Stimulated activated CD4-positive, alpha-beta T cell treated with anti-CD3 and anti-CD28 coated beads, Interleukin-2, amount 100 ng/mL, for 4 hours (primary cell): Measurements from ENCODE around the gene CEND1.
"Not testable (repeated sequence)": the region's sequence is repeated elsewhere in the genome, so short reads cannot be mapped to it uniquely, and the experiment has no call there.

Experiments
- DNase-seq: peaks from one replicate; pipeline ENCODE4 v3.0.0-alpha.2; 2020; ENCODE audit warnings: low read depth

The CEND1 gene

DNA sequence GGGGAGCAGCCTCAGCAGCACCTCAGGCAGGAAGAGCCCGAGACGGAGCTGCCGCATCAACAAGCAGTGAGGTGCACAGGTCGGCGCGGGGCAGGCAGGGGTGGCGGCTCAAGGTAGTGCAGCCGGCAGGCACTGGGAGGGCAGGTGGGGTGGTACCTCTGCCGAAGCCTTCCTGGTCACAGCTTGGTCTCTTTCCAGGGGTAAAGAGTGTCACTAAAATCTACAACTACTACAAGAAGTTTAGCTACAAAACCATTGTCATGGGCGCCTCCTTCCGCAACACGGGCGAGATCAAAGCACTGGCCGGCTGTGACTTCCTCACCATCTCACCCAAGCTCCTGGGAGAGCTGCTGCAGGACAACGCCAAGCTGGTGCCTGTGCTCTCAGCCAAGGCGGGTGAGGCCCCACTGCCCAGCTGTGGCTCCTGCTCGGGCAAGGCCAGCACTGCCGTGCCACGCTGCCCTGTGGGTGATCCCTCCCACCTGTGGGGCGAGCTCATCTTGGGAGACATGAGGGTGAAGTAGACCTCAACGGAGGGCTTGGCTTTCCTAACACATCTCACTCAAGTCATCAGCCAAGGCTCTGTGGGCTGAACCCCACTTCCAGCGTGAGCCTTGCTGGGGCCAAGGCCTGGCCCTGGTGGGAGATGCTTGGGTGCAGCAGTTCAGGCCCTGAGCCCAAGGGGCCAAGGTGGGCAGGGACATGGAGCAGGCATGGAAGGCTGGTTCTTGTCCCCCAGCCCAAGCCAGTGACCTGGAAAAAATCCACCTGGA is 26.2 kb downstream of the CEND1 start:
- DNase-seq: no peak

GRCh38 chr11:763073-763463 is 26.8 kb downstream of the CEND1 start:
- DNase-seq: no peak

DNA sequence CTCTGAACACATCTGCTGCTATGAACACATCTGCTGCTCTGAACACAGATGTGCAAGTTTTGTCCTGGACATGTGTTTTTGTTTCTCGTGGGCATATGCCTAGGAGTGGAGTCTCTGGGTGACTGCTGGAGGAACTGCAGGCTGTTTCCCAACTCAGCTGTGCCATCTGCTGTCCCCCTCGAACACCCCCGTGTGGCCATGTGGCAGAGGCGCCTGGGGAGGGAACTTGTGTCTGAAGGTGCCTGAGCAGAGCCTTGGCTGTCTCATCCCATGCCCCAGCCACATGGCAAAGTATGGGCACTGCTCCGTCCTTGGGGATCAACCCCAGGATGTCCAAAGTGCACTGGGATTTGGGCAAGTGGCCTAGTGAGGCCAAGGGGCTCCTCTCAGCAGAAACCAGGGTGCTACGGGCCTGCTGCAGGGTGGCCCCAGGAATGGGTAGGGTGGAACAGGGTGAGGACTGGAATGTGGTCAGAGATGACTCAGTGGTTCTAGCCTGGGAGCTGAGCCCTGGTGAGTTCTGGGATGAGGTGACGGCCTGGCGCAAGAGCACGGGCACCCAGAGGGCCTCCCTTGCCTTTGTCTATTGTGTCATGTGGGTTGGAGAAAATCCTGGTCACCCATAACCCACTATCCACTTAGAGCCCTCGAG is 27.3 kb downstream of the CEND1 start:
- no peak for DNase-seq

GRCh38 chr11:761526-762108 is 28.3 kb downstream of the CEND1 start:
- DNase-seq: no peak

DNA sequence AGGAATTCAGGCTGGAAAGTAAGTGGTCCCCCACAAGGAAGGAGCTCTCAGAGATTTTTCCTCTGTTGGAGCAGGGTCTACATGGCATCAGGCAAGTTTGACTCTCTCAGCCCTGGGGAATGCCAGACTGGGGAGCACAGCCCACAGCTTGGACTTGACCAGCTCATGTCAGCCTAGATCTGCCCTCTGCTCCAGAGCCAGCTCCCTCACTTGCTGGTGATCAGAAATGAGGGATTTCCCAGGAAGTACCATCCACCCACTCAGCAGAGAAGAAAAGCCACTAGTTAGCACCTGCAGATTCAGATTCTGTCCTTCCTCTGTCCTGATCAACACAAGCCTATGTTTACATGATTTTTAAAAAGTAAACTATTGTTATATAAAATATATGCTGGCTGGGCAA is 29.7 kb downstream of the CEND1 start:
- no peak for DNase-seq

DNA sequence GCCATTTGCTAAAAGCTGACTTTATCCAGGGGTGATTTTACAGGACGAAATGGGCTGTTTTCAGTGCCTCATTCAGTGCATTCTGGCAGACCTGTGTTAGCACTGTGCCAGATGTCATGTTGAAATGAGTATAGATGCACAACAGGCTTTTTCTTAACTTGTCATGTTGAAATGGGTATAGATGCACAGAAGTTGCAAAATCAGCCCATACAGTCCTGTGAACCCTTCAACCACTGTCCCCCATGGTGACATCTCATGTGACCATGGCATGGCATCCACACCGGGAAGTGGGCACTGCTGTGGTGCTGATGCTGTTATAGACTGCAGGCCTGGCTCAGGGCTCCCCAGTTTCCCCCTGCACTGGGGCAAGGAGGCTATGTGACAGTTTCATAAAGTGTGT is 40.2 kb downstream of the CEND1 start:
- no peak for DNase-seq

GRCh38 chr11:748007-748359 is 41.9 kb downstream of the CEND1 start:
- DNase-seq: no peak

DNA sequence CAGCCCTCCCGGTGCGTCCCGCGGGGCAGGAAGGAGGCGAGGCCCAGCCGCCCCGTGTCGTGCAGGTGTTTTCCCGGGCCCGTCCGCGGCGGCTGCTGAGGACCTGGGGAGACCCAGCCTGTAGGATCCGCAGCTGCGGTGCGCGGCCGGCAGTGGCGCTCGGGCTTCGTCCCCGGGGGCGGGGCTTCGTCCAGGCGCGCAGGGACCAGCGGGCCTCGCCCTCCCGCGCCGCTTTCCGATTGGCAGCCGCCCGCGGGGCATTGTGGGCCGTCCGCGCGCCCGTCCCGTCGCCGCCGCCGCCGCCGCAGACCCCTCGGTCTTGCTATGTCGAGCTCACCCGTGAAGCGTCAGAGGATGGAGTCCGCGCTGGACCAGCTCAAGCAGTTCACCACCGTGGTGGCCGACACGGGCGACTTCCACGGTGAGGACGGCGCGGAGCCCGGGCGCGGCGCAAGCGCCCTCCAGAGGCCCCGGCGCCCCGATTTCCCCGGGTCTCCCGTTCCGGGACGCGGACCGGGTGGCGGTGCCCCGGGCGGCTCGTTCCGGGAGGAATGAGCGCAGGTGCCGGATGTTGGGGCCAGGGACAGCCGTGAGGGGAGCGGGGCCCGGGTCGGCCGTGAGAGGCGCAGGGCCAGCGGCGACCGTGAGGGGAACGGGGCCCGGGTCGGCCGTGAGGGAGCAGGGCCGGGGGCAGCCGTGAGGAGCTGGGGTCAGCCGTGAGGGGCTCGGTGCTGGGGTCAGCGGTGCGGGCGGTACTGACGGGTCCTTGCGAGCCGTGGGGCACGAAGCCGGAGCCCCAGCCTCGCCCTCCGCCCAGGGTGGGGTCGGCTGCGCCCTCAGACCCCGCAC is 42.5 kb downstream of the CEND1 start, which contains the start of gene TALDO1:
TSS of gene TALDO1 (plus strand) at position 307 of the 849 bp plus-strand sequence. CDS start at position 325, 18 bp downstream.
- DNase-seq: peak; percentile 61

DNA sequence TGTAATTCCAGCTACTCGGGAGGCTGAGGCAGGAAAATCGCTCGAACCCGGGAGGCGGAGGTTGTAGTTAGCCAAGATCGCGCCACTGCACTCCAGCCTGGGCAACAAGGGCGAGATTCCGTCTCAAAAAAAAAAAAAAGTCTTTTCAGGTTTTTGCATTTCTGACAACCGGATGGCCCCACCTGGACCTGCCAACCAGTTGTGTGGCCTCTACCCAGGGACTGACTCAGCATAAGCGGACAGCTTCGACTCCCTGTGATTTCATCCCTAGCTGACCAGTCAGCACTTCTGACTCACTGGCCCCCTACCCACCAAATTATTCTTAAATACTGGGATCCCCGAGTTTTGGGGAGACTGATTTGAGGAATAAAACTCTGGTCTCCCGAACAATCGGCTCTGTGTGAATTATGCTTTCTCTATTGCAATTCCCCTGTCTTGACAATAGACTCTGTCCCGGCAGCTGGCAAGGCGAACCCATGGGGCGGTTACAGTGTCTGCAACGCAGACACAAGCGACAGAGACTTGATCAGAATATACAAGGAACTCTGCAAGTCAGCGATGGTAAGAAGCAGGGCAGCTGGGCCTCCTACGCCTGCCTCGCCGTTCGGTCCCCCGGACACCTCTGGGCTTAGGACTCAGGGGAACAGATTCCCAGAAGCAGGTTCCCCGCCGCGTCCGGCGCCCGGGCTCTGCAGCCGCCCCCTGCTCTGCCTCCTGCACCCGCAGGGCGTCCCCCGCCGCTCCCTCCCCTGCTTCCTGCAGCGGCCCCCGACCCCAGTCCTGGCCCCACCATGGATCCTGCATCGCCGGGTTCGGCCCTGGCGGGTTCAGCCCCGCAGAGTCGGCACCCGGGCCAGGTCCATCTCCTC is 43.4 kb downstream of the CEND1 start:
- DNase-seq: no peak

DNA sequence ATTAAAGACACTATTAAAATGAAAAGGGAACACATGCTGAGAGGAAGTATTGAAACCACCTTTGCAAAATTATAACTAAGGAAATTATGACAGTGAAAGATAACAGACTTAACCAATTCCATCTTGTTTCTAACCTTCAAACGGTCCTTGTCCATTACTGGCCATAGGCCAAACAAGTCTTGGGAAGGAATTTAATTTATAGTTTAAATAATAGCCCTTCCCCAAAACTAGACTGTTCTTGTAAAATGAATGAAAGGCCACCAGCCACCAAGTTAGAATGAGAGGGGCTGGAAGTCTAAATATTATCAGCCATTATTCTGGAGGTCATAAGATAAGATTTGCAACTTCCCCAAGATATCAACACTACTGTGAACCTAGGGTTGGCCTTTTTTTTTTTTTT is 44.5 kb downstream of the CEND1 start:
- no peak for DNase-seq

- DNase-seq: no peak
Observed at GRCh38 chr11:742571-743201, 47.2 kb downstream of the CEND1 start.

GRCh38 chr11:742156-742546 is 47.7 kb downstream of the CEND1 start:
- DNase-seq: no peak

DNA sequence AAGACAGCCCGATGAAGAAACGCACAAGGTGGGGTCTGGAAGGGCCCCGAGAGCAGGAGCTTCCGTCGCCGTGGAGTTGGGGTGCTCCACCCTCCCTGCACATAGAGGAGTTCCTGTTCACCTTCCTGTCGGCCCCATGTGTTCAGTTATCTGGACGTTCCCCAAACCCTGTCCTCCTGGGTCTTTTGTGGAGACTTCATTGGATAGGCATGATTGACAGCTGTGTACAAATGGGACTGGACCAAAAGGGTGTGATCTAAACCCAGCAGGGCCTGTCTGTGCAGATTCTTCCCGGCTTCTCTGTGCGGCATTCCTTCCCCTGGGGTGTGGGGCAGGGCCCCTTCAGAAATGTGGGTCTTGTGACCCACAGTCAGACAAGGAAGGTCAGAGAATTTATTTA is 52.0 kb downstream of the CEND1 start:
- DNase-seq: not testable (repeated sequence)

- DNase-seq: no peak
Observed at GRCh38 chr11:737366-737765, 52.5 kb downstream of the CEND1 start.
